ENCODE measurements around the gene RAB4A. TPM values are rescaled to one million over a fixed set of nuclear protein-coding genes. Genes with fewer than 3 reads are reported as not detected.
A peak's percentile ranks its signal among the peaks of the same experiment; 100 is the strongest.

The RAB4A gene
- total and polyA plus RNA-seq, 2 of the 4 experiments (the other 2 are of a cell fraction) = 25.6 to 26.2 TPM

DNA sequence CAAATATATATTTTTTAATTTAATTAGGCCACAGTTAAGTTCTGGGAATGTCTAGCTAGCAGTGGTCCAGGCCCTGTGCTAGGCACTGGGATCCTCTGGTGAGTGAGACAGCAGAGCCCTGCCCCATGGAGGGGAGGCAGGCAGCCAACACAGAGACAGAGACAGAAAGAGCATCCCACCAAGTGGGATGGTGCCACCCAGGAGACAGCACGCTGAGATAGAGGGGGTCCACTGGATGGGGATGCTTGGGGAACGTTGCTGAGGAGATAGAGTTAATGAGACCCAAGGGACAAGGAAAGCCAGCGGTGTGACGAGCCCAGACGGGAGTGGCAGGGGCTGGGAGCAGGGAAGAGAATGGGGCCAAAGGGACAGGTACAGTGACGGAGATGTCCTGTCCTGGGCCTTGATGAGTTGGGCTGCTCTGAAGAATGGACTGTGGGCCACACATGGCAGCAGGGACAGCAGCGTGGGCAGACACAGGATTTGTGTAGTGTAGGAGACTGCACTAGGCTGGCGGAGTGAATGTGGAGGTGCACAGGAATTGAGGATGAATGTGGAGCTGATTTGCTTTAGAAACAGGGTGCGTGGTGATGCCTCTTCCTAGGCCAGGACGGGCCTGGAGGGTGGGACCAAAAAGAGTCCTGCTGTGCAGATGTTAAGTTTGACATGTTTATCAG lies 22.8 kb downstream of the RAB4A start:
- Histone ChIP-seq H3K79me1 (ENCODE audit: low read depth in 1 of 2, low read length in 2 of 2) (peaks cover 16 to 47% of the 10 kb centered on the region in 2 experiments; a peak in 3 of 4 replicates), H4K8ac (ENCODE audit: low read depth in 2 of 2, low read length in 2 of 2) (no peak overlapping the region), H4K20me1 (ENCODE audit: insufficient read depth, low read length) (0 out of 2 replicates have a peak, but pooled peaks cover 3% of the 10 kb centered on the region), H2BK15ac (ENCODE audit: low read depth, low read length) (no peak overlapping the region), H2BK5ac (ENCODE audit: low read depth, low read length, poor library complexity, severe bottlenecking) (no peak overlapping the region), H3K4me1 (ENCODE audit: control insufficient read depth, insufficient read depth, low read length) (peaks cover 15% of the 10 kb centered on the region), H2BK20ac (ENCODE audit: low read depth, low read length) (no peak overlapping the region), H2AFZ (replicated peaks; ENCODE audit: low read length, poor library complexity) (no peak overlapping the region), H2AK5ac (ENCODE audit: low read depth, low read length) (no peak overlapping the region), H4K91ac (ENCODE audit: insufficient read depth, low read depth, low read length) (peak overlapping the region; percentile 17; the same call in 1 of the 2 replicates), H3K23ac (ENCODE audit: low read depth, low read length) (no peak overlapping the region), H3K4ac (ENCODE audit: low read depth, low read length) (no peak overlapping the region), H3K18ac (ENCODE audit: low read depth, low read length) (no peak overlapping the region), H3K14ac (replicated peaks; ENCODE audit: low read depth, low read length) (no peak overlapping the region), H3K27ac (ENCODE audit: insufficient read depth, low read length) (no peak overlapping the region), H2AK9ac (replicated peaks; ENCODE audit: low read depth, low read length, poor library complexity) (no peak overlapping the region), H3K4me3 (ENCODE audit: insufficient read depth, low read depth, low read length) (no peak overlapping the region), H3K9me3 (ENCODE audit: control insufficient read depth, insufficient read depth, low read length) (no peaks in the 10 kb centered on the region), H3K9me1 (ENCODE audit: insufficient read depth, low read length) (peaks cover 21% of the 10 kb centered on the region), H3K4me2 (ENCODE audit: low read depth, low read length) (no peak overlapping the region), H3K36me3 (ENCODE audit: control insufficient read depth, insufficient read depth, low read length) (peaks cover 17% of the 10 kb centered on the region), H2BK120ac (ENCODE audit: low read depth, low read length) (no peak overlapping the region), H3K9ac (ENCODE audit: low read depth, low read length) (no peak overlapping the region), H3K56ac (ENCODE audit: extremely low read depth, insufficient read depth, low read length) (no peak overlapping the region), H3K27me3 (ENCODE audit: control insufficient read depth, insufficient read depth, low read length) (no peaks in the 10 kb centered on the region), H4K5ac (ENCODE audit: low read depth, low read length) (no peak overlapping the region)
- DNase-seq (no peak), ATAC-seq (ENCODE audit: low read depth) (no peak)
- WGBS, 2 experiments (ENCODE audit: extremely low coverage in 2 of 2, insufficient read length in 1 of 2) = 93% methylated on average over 8 of the region's 10 CpGs; no CpG with 5 or more reads in 1 of the 2 experiments
- dilution Hi-C loops (cut with HindIII; ENCODE audit: low sequenced_read_pairs, unreplicated experiment) = no loop called here
- TF ChIP-seq MAFK (IDR thresholded peaks at IDR 0.05; ENCODE audit: low read depth, low read length) = no peak
- BruUV-seq (replicated peaks) = no TSS peak
- ChIA-PET CTCF (no interaction called here), POLR2A (ENCODE audit: unreplicated experiment) (no interaction called here)
- intact Hi-C loops (cut with micrococcal nuclease) = no loop called here
- in situ Hi-C loops (cut with MboI; ENCODE audit: low sequenced_read_pairs) = no loop called here

All from IMR-90 (cell line).